A549 (cell line): ENCODE results near the gene ZFP36L1.

Experiments used
- BHLHE40 ChIP-seq: IDR thresholded peaks from 2 replicates; pipeline ENCODE4 v1.6.1; 2012; ENCODE audit warnings: low read depth, low read length, inconsistent platforms
- CEBPB ChIP-seq, 2 experiments: fragments of >200 bp in 1 of 2; sonication (Bioruptor Twin) in 1 of 2; formaldehyde crosslinking in 1 of 2; IDR thresholded peaks; 2 replicates each; pipeline ENCODE4 v1.6.1; 2012 to 2016
- CHD2 ChIP-seq: fragments of 150-350 bp; IDR thresholded peaks from 2 replicates; pipeline ENCODE4 v1.6.1; 2014; ENCODE audit warnings: low read length; ENCODE audit not compliant: partially characterized antibody
- HDAC2 ChIP-seq: fragments of 200-600 bp; sonication (generic); IDR thresholded peaks from 2 replicates; pipeline ENCODE4 v1.6.1; 2016
- KDM5A ChIP-seq: fragments of 200-600 bp; sonication (generic); IDR thresholded peaks from 2 replicates; pipeline ENCODE4 v1.6.1; 2016; ENCODE audit warnings: antibody characterized with exemption, mild to moderate bottlenecking
- MAZ ChIP-seq: fragments of 150-350 bp; IDR thresholded peaks from 2 replicates; pipeline ENCODE4 v1.6.1; 2014; ENCODE audit warnings: antibody characterized with exemption, low read depth, low read length, borderline replicate concordance
- RFX5 ChIP-seq: fragments of 450-650 bp; IDR thresholded peaks from 2 replicates; pipeline ENCODE4 v1.7.1; 2014; ENCODE audit warnings: antibody characterized with exemption, mild to moderate bottlenecking, moderate library complexity
- SMC3 ChIP-seq: fragments of >200 bp; sonication (Bioruptor Twin); formaldehyde crosslinking; IDR thresholded peaks from 3 replicates; pipeline ENCODE4 v1.6.1; 2018; ENCODE audit warnings: inconsistent platforms
- TF ChIP-seq, protein P1 (sequence below): fragments of >200 bp; sonication (Bioruptor Twin); formaldehyde crosslinking; IDR thresholded peaks from 3 replicates; pipeline ENCODE4 v1.5.1; 2016
- TF ChIP-seq, protein P2 (sequence below): fragments of >200 bp; sonication (Bioruptor Twin); formaldehyde crosslinking; IDR thresholded peaks from 3 replicates; pipeline ENCODE4 v1.6.1; 2016
- TF ChIP-seq, protein P3 (sequence below): fragments of 200-600 bp; sonication (generic); IDR thresholded peaks from 2 replicates; pipeline ENCODE4 v1.6.1; 2016; ENCODE audit warnings: antibody characterized with exemption, mild to moderate bottlenecking, moderate library complexity
- TF ChIP-seq, protein P4 (sequence below): IDR thresholded peaks from 2 replicates; pipeline ENCODE4 v1.6.1; 2012
- TF ChIP-seq, protein P5 (sequence below): fragments of 150-350 bp; IDR thresholded peaks from 2 replicates; pipeline ENCODE4 v1.6.1; 2014; ENCODE audit warnings: low read depth, mild to moderate bottlenecking, low read length

DNA sequence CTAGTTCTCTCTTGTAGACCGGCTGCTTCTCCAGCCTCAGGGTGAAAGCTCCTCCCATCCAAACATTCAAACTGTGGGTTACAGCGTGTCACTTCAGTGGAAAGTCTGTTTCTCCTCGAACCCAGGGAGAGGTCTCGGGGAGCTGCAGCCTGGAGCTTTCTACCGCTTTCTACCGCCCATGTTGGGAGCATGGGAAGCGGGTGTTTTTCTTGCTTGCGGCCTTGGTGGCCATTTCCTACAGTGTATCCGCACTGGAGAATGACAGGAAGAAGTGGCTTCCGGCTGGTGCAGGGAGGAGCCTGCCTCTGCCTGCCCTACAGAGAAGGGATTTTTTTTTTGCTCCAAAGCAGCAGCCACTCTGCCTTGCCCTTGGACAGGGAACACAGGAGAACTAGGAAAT is 21.2 kb downstream of the ZFP36L1 start:
- TF ChIP-seq, protein P1, sequence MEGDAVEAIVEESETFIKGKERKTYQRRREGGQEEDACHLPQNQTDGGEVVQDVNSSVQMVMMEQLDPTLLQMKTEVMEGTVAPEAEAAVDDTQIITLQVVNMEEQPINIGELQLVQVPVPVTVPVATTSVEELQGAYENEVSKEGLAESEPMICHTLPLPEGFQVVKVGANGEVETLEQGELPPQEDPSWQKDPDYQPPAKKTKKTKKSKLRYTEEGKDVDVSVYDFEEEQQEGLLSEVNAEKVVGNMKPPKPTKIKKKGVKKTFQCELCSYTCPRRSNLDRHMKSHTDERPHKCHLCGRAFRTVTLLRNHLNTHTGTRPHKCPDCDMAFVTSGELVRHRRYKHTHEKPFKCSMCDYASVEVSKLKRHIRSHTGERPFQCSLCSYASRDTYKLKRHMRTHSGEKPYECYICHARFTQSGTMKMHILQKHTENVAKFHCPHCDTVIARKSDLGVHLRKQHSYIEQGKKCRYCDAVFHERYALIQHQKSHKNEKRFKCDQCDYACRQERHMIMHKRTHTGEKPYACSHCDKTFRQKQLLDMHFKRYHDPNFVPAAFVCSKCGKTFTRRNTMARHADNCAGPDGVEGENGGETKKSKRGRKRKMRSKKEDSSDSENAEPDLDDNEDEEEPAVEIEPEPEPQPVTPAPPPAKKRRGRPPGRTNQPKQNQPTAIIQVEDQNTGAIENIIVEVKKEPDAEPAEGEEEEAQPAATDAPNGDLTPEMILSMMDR = no peak
- TF ChIP-seq, protein P2, sequence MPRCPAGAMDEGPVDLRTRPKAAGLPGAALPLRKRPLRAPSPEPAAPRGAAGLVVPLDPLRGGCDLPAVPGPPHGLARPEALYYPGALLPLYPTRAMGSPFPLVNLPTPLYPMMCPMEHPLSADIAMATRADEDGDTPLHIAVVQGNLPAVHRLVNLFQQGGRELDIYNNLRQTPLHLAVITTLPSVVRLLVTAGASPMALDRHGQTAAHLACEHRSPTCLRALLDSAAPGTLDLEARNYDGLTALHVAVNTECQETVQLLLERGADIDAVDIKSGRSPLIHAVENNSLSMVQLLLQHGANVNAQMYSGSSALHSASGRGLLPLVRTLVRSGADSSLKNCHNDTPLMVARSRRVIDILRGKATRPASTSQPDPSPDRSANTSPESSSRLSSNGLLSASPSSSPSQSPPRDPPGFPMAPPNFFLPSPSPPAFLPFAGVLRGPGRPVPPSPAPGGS = no peak
- TF ChIP-seq CEBPB (IDR thresholded peaks at IDR 0.05) (no peak), RFX5 (no peak), CHD2 (no peak), MAZ (no peak), BHLHE40 (no peak), SMC3 (no peak), HDAC2 (no peak), KDM5A (no peak)
- TF ChIP-seq, protein P3, sequence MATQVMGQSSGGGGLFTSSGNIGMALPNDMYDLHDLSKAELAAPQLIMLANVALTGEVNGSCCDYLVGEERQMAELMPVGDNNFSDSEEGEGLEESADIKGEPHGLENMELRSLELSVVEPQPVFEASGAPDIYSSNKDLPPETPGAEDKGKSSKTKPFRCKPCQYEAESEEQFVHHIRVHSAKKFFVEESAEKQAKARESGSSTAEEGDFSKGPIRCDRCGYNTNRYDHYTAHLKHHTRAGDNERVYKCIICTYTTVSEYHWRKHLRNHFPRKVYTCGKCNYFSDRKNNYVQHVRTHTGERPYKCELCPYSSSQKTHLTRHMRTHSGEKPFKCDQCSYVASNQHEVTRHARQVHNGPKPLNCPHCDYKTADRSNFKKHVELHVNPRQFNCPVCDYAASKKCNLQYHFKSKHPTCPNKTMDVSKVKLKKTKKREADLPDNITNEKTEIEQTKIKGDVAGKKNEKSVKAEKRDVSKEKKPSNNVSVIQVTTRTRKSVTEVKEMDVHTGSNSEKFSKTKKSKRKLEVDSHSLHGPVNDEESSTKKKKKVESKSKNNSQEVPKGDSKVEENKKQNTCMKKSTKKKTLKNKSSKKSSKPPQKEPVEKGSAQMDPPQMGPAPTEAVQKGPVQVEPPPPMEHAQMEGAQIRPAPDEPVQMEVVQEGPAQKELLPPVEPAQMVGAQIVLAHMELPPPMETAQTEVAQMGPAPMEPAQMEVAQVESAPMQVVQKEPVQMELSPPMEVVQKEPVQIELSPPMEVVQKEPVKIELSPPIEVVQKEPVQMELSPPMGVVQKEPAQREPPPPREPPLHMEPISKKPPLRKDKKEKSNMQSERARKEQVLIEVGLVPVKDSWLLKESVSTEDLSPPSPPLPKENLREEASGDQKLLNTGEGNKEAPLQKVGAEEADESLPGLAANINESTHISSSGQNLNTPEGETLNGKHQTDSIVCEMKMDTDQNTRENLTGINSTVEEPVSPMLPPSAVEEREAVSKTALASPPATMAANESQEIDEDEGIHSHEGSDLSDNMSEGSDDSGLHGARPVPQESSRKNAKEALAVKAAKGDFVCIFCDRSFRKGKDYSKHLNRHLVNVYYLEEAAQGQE = no peak
- TF ChIP-seq, protein P4, sequence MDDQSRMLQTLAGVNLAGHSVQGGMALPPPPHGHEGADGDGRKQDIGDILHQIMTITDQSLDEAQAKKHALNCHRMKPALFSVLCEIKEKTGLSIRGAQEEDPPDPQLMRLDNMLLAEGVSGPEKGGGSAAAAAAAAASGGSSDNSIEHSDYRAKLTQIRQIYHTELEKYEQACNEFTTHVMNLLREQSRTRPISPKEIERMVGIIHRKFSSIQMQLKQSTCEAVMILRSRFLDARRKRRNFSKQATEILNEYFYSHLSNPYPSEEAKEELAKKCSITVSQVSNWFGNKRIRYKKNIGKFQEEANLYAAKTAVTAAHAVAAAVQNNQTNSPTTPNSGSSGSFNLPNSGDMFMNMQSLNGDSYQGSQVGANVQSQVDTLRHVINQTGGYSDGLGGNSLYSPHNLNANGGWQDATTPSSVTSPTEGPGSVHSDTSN = no peak
- TF ChIP-seq, protein P5, sequence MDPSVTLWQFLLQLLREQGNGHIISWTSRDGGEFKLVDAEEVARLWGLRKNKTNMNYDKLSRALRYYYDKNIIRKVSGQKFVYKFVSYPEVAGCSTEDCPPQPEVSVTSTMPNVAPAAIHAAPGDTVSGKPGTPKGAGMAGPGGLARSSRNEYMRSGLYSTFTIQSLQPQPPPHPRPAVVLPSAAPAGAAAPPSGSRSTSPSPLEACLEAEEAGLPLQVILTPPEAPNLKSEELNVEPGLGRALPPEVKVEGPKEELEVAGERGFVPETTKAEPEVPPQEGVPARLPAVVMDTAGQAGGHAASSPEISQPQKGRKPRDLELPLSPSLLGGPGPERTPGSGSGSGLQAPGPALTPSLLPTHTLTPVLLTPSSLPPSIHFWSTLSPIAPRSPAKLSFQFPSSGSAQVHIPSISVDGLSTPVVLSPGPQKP = no peak
